Anterior cingulate cortex (tissue), 58 donors: ENCODE measurements around the gene VEZT.

Source experiments
- DNase-seq, 58 donors: peaks; one replicate each; lab custom pipeline; 2025; lab: John Stamatoyannopoulos, UW

The VEZT gene

GRCh38 chr12:95243497-95244183 is 26.0 kb downstream of the VEZT start:
- no peak for DNase-seq

- no peak for DNase-seq
Observed at GRCh38 chr12:95244350-95244749, 26.7 kb downstream of the VEZT start.

GRCh38 chr12:95248095-95248494 is 30.5 kb downstream of the VEZT start:
- no peak for DNase-seq

GRCh38 chr12:95248604-95249360 is 31.2 kb downstream of the VEZT start:
- no peak for DNase-seq

- DNase-seq = no peak
Observed at GRCh38 chr12:95253386-95253785, 35.8 kb downstream of the VEZT start.

- no peak for DNase-seq
Observed at GRCh38 chr12:95257541-95257940, 39.9 kb downstream of the VEZT start.

- DNase-seq = no peak
Observed at GRCh38 chr12:95258151-95258550, 40.5 kb downstream of the VEZT start.

GRCh38 chr12:95258803-95259202 is 41.2 kb downstream of the VEZT start:
- no peak for DNase-seq

- no peak for DNase-seq
Observed at GRCh38 chr12:95259368-95259767, 41.8 kb downstream of the VEZT start.

- DNase-seq = no peak
Observed at GRCh38 chr12:95261109-95261508, 43.5 kb downstream of the VEZT start.

GRCh38 chr12:95262808-95263207 is 45.2 kb downstream of the VEZT start:
- DNase-seq = no peak

GRCh38 chr12:95265765-95266164 is 48.2 kb downstream of the VEZT start:
- DNase-seq = no peak

GRCh38 chr12:95266254-95266653 is 48.6 kb downstream of the VEZT start:
- no peak for DNase-seq

GRCh38 chr12:95269892-95270291 is 52.3 kb downstream of the VEZT start:
- no peak for DNase-seq

GRCh38 chr12:95271465-95271864 is 53.9 kb downstream of the VEZT start:
- DNase-seq = no peak

GRCh38 chr12:95277139-95277538 is 59.5 kb downstream of the VEZT start:
- peak in 13 of 58 donors; percentile 2 to 38 (median 9) for DNase-seq

GRCh38 chr12:95279856-95280255 is 62.2 kb downstream of the VEZT start:
- no peak for DNase-seq

- DNase-seq = no peak
Observed at GRCh38 chr12:95282266-95282665, 64.7 kb downstream of the VEZT start.

GRCh38 chr12:95283371-95283770 is 65.8 kb downstream of the VEZT start:
- no peak for DNase-seq

GRCh38 chr12:95286713-95287112 is 69.1 kb downstream of the VEZT start:
- DNase-seq = no peak

GRCh38 chr12:95291501-95291900 is 73.9 kb downstream of the VEZT start:
- no peak for DNase-seq

GRCh38 chr12:95298916-95299315 is 81.3 kb downstream of the VEZT start:
- DNase-seq = no peak
